HG03565 (cell line): ENCODE results near the gene TTC7B.

Experiments used
- ATAC-seq: cut with Tn5 transposase; IDR thresholded peaks from one replicate; pipeline ENCODE4 v1.9.1; 2021; ENCODE audit warnings: mild to moderate bottlenecking, moderate library complexity; ENCODE audit not compliant: unreplicated experiment

TTC7B gene

GRCh38 chr14:90607141-90607540 is 209.1 kb downstream of the TTC7B start:
- ATAC-seq, result no peak

GRCh38 chr14:90606434-90606833 is 209.8 kb downstream of the TTC7B start:
- ATAC-seq, result no peak

GRCh38 chr14:90605430-90605829 is 210.8 kb downstream of the TTC7B start:
- ATAC-seq, result no peak

- no peak for ATAC-seq
These were observed 211.9 kb downstream of the TTC7B start for GRCh38 chr14:90604356-90604755.

GRCh38 chr14:90603841-90604240 is 212.4 kb downstream of the TTC7B start:
- ATAC-seq, result no peak

GRCh38 chr14:90603336-90603735 is 212.9 kb downstream of the TTC7B start:
- no peak for ATAC-seq

- ATAC-seq, result no peak
These were observed 214.0 kb downstream of the TTC7B start for GRCh38 chr14:90602088-90602687.

GRCh38 chr14:90601563-90601962 is 214.7 kb downstream of the TTC7B start:
- no peak for ATAC-seq

- no peak for ATAC-seq
These were observed 215.6 kb downstream of the TTC7B start for GRCh38 chr14:90600619-90601018.

GRCh38 chr14:90599748-90600507 is 216.3 kb downstream of the TTC7B start:
- ATAC-seq, result no peak

- ATAC-seq, result no peak
These were observed 216.9 kb downstream of the TTC7B start for GRCh38 chr14:90599339-90599738.

- ATAC-seq, result no peak
These were observed 218.3 kb downstream of the TTC7B start for GRCh38 chr14:90597961-90598360.

- no peak for ATAC-seq
These were observed 219.5 kb downstream of the TTC7B start for GRCh38 chr14:90596733-90597132.

GRCh38 chr14:90593254-90594040 is 222.8 kb downstream of the TTC7B start:
- no peak for ATAC-seq

GRCh38 chr14:90592655-90593054 is 223.6 kb downstream of the TTC7B start:
- no peak for ATAC-seq

GRCh38 chr14:90587918-90588317 is 228.3 kb downstream of the TTC7B start:
- ATAC-seq, result no peak

GRCh38 chr14:90587252-90587910 is 228.8 kb downstream of the TTC7B start:
- ATAC-seq, result no peak

GRCh38 chr14:90585106-90585505 is 231.1 kb downstream of the TTC7B start:
- no peak for ATAC-seq

GRCh38 chr14:90583916-90584605 is 232.2 kb downstream of the TTC7B start:
- no peak for ATAC-seq

- no peak for ATAC-seq
These were observed 232.8 kb downstream of the TTC7B start for GRCh38 chr14:90583427-90583826.

GRCh38 chr14:90582166-90582565 is 234.1 kb downstream of the TTC7B start:
- ATAC-seq, result no peak
